Esophagus muscularis mucosa (tissue), 4 donors: ENCODE data around the gene PARP12. TPM values are rescaled to one million over a fixed set of nuclear protein-coding genes. Genes with fewer than 3 reads are reported as not detected.

Experiments used
- DNase-seq: peaks from one replicate; pipeline ENCODE4 v3.0.0-alpha.2; 2017; ENCODE audit errors: extremely low spot score
- H3K27ac ChIP-seq, 4 donors: fragments of 200-600 bp; sonication (generic); replicated peaks in 1 of 4; 1 replicate in 3 of 4; 2 replicates in 1 of 4; pipeline ENCODE4 v1.5.1; 2016 to 2019; ENCODE audit warnings: mild to moderate bottlenecking in 1 of 4
- H3K27me3 ChIP-seq, 4 donors: fragments of 200-600 bp; sonication (generic); one replicate each; pipeline versions ENCODE4 v1.5.1 to v1.6.0; 2016 to 2019
- H3K36me3 ChIP-seq, 4 donors: fragments of 200-600 bp; sonication (generic); one replicate each; pipeline ENCODE4 v1.5.1; 2016 to 2019
- H3K4me1 ChIP-seq, 4 donors: fragments of 200-600 bp; sonication (generic); one replicate each; pipeline ENCODE4 v1.5.1; 2016 to 2019
- H3K4me3 ChIP-seq, 4 donors: fragments of 200-600 bp; sonication (generic); 1 replicate in 2 of 4; 2 replicates in 2 of 4; pipeline ENCODE4 v1.5.1; 2016 to 2019; ENCODE audit warnings: mild to moderate bottlenecking in 4 of 4, moderate library complexity in 1 of 4
- H3K9me3 ChIP-seq, 4 donors: fragments of 200-600 bp; sonication (generic); 1 replicate in 3 of 4; 2 replicates in 1 of 4; pipeline ENCODE4 v1.5.1; 2016 to 2019
- CTCF ChIP-seq, 3 experiments: fragments of 200-600 bp in 2 of 3; fragments of 450-650 bp in 1 of 3; sonication (generic) in 2 of 3; IDR thresholded peaks; one replicate each; pipeline ENCODE4 v1.5.1; 2017 to 2019; ENCODE audit warnings: antibody characterized with exemption in 3 of 3, mild to moderate bottlenecking in 2 of 3, moderate library complexity in 1 of 3
- EP300 ChIP-seq: sonication (generic); formaldehyde crosslinking; IDR thresholded peaks from one replicate; pipeline ENCODE4 v1.6.1; 2017; ENCODE audit warnings: antibody characterized with exemption
- POLR2A ChIP-seq: fragments of 450-650 bp; IDR thresholded peaks from one replicate; pipeline ENCODE4 v1.6.1; 2017; ENCODE audit warnings: antibody characterized with exemption, moderate library complexity, mild to moderate bottlenecking, low read depth
- POLR2AphosphoS5 ChIP-seq, 2 donors: sonication (generic); formaldehyde crosslinking; IDR thresholded peaks; one replicate each; pipeline ENCODE4 v1.6.1; 2017; ENCODE audit warnings: antibody characterized with exemption in 2 of 2
- WGBS: methylation state at CpG from one replicate; pipeline ENCODE4 v1.1.5; 2018; 5-methylcytosine and 5-hydroxymethylcytosine counted together
- intact Hi-C: fragments of 100-400 bp; cut with DNase I; formaldehyde crosslinking; loops from one replicate; pipeline ENCODE4 v1.15.1; 2023
- total RNA-seq, 4 donors: library from RNA; depleted of rRNA; stranded (reverse); fragments of >200 nt; gene quantifications; one replicate each; pipeline versions ENCODE4 v1.1.0 to v1.2.1, GENCODE V29; 2016

Gene PARP12
- total RNA-seq, 4 donors from 2014 or later: 20.6 to 24.5 (median 23.4) TPM

GRCh38 chr7:140013676-140014075, 49.1 kb downstream of the PARP12 start:
- WGBS: 100% methylated on average over 4 of the region's 4 CpGs
- no peak overlapping the region for H3K4me3 ChIP-seq
- intact Hi-C loops: no loop called here
- no peaks in the 10 kb centered on the region for H3K4me1 ChIP-seq
- no peak for DNase-seq
- peaks cover 0 to 4% (median 0%) of the 10 kb centered on the region in 4 donors for H3K36me3 ChIP-seq
- peaks cover 0 to 3% (median 0%) of the 10 kb centered on the region in 4 donors for H3K27me3 ChIP-seq
- H3K9me3 ChIP-seq: no peaks in the 10 kb centered on the region
- no peak for TF ChIP-seq POLR2A
- no peak for TF ChIP-seq EP300
- no peak for TF ChIP-seq POLR2AphosphoS5 (IDR thresholded peaks at IDR 0.05)
- no peak for TF ChIP-seq CTCF (IDR thresholded peaks at IDR 0.05)
- H3K27ac ChIP-seq: no peak overlapping the region

GRCh38 chr7:140010194-140010895, 52.4 kb downstream of the PARP12 start:
- no peak for TF ChIP-seq POLR2A
- TF ChIP-seq CTCF (IDR thresholded peaks at IDR 0.05): no peak
- no peak for TF ChIP-seq POLR2AphosphoS5 (IDR thresholded peaks at IDR 0.05)
- no peak for TF ChIP-seq EP300
- Histone ChIP-seq H3K4me3 (no peak overlapping the region), H3K36me3 (no peaks in the 10 kb centered on the region), H3K27ac (no peak overlapping the region), H3K27me3 (peaks cover 0 to 3% (median 0%) of the 10 kb centered on the region in 4 donors), H3K4me1 (no peaks in the 10 kb centered on the region), H3K9me3 (no peaks in the 10 kb centered on the region)
- no peak for DNase-seq
- intact Hi-C loops: no loop called here
- WGBS: 86% methylated on average over 9 of the region's 9 CpGs

GRCh38 chr7:140009735-140010134, 53.0 kb downstream of the PARP12 start:
- TF ChIP-seq EP300: no peak
- no peak for TF ChIP-seq CTCF (IDR thresholded peaks at IDR 0.05)
- TF ChIP-seq POLR2A: no peak
- TF ChIP-seq POLR2AphosphoS5 (IDR thresholded peaks at IDR 0.05): no peak
- Histone ChIP-seq H3K27ac (no peak overlapping the region), H3K4me1 (no peaks in the 10 kb centered on the region), H3K4me3 (no peak overlapping the region), H3K36me3 (no peaks in the 10 kb centered on the region), H3K27me3 (peaks cover 0 to 3% (median 0%) of the 10 kb centered on the region in 4 donors), H3K9me3 (no peaks in the 10 kb centered on the region)
- intact Hi-C loops: loop anchor here (10.0 kb wide), 2 partner anchors 395 to 515 kb away; no protein-coding TSS in a partner anchor
- WGBS: 82% methylated on average over 11 of the region's 11 CpGs
- DNase-seq: no peak

GRCh38 chr7:140008755-140009610, 53.8 kb downstream of the PARP12 start:
- no peaks in the 10 kb centered on the region for H3K4me1 ChIP-seq
- intact Hi-C loops: loop anchor here (10.0 kb wide), 2 partner anchors 394 to 514 kb away; no protein-coding TSS in a partner anchor
- no peak for DNase-seq
- no peak overlapping the region for H3K4me3 ChIP-seq
- 91% methylated on average over 11 of the region's 16 CpGs for WGBS
- no peak overlapping the region for H3K27ac ChIP-seq
- no peaks in the 10 kb centered on the region for H3K36me3 ChIP-seq
- H3K27me3 ChIP-seq: peaks cover 0 to 3% (median 0%) of the 10 kb centered on the region in 4 donors
- H3K9me3 ChIP-seq: no peaks in the 10 kb centered on the region
- no peak for TF ChIP-seq POLR2A
- no peak for TF ChIP-seq POLR2AphosphoS5 (IDR thresholded peaks at IDR 0.05)
- no peak for TF ChIP-seq EP300

- H3K27me3 ChIP-seq: peaks cover 0 to 3% (median 0%) of the 10 kb centered on the region in 4 donors
- DNase-seq: no peak
- TF ChIP-seq POLR2AphosphoS5 (IDR thresholded peaks at IDR 0.05) (no peak), CTCF (IDR thresholded peaks at IDR 0.05) (no peak), POLR2A (no peak), EP300 (no peak)
- H3K4me3 ChIP-seq: no peak overlapping the region
- H3K27ac ChIP-seq: no peak overlapping the region
- intact Hi-C loops: loop anchor here (10.0 kb wide), 2 partner anchors 392 to 512 kb away; no protein-coding TSS in a partner anchor
- 92% methylated on average over 11 of the region's 11 CpGs for WGBS
- no peaks in the 10 kb centered on the region for H3K9me3 ChIP-seq
- H3K4me1 ChIP-seq: no peaks in the 10 kb centered on the region
- no peaks in the 10 kb centered on the region for H3K36me3 ChIP-seq
These were observed 55.6 kb downstream of the PARP12 start for GRCh38 chr7:140007051-140007690.
